Astrocyte (in vitro differentiated cells and primary cell): Measurements from ENCODE around the gene C15orf61.

Source experiments
- CTCF ChIP-seq: IDR thresholded peaks from 2 replicates; pipeline ENCODE4 v1.5.1; 2011; ENCODE audit warnings: low read depth, mild to moderate bottlenecking, inconsistent platforms, low read length, moderate library complexity; ENCODE audit not compliant: insufficient read depth
- EZH2 ChIP-seq: IDR thresholded peaks from 2 replicates; pipeline ENCODE4 v1.6.1; 2012; ENCODE audit warnings: mild to moderate bottlenecking, low read length, inconsistent platforms; ENCODE audit not compliant: insufficient read depth

GRCh38 chr15:67501177-67501835, 19.6 kb upstream of the C15orf61 start:
- TF ChIP-seq CTCF (peak; percentile 7), EZH2 (no peak)
